ES-I3 (cell line): ENCODE results near the gene QRICH2.
A peak's percentile ranks its signal among the peaks of the same experiment; 100 is the strongest.

Experiments
- H3K36me3 ChIP-seq: 2 replicates; pipeline ENCODE4 v1.6.1; 2013; ENCODE audit warnings: mild to moderate bottlenecking, low read length, control low read depth, moderate library complexity; ENCODE audit not compliant: insufficient read depth
- H3K4me1 ChIP-seq: 2 replicates; pipeline ENCODE4 v1.6.1; 2013; ENCODE audit warnings: mild to moderate bottlenecking, control low read depth, low read length; ENCODE audit not compliant: insufficient read depth
- H3K9ac ChIP-seq: 2 replicates; pipeline ENCODE4 v1.6.1; 2013; ENCODE audit warnings: low read depth, mild to moderate bottlenecking, low read length, moderate library complexity
- H3K9me3 ChIP-seq: 2 replicates; pipeline ENCODE4 v1.6.1; 2013; ENCODE audit warnings: mild to moderate bottlenecking, low read length, moderate library complexity; ENCODE audit not compliant: control insufficient read depth, insufficient read depth

QRICH2 gene

DNA sequence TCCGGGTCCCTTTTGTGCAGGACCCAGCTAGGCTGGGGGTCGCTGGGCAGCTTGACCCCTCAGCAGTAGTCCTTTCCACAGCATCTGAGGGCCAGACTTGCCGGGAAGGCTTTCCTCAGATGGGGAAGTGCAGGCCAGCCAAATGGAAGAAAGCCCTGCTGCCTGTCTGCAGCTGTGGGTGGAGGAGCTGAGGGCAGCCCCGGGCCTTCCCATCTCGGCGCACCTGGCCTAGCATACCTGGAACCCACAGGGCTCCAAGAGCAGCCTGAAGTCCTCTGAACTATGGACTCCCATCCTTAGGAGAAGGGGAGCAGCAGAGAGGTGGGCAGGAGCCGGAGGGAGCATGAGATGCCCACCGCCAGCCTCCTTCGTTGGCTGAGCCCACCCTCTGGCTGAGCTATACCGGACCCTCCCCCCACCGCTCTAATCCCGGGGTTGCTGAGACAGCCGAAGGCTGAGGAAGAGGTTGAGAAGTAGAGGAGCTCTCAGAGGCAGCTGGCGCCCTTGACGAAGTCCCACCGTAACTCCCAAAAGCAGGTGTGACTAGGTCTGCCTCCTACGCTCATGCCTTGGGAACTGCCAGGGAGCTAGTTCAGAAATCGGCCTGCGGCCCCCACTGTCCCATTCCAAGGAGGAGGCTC lies 29.7 kb downstream of the QRICH2 start:
- Histone ChIP-seq H3K9me3 (no peaks in the 10 kb centered on the region), H3K4me1 (peaks cover 2% of the 10 kb centered on the region; the same call in 1 of the 2 replicates), H3K9ac (no peak overlapping the region), H3K36me3 (no peaks in the 10 kb centered on the region)

DNA sequence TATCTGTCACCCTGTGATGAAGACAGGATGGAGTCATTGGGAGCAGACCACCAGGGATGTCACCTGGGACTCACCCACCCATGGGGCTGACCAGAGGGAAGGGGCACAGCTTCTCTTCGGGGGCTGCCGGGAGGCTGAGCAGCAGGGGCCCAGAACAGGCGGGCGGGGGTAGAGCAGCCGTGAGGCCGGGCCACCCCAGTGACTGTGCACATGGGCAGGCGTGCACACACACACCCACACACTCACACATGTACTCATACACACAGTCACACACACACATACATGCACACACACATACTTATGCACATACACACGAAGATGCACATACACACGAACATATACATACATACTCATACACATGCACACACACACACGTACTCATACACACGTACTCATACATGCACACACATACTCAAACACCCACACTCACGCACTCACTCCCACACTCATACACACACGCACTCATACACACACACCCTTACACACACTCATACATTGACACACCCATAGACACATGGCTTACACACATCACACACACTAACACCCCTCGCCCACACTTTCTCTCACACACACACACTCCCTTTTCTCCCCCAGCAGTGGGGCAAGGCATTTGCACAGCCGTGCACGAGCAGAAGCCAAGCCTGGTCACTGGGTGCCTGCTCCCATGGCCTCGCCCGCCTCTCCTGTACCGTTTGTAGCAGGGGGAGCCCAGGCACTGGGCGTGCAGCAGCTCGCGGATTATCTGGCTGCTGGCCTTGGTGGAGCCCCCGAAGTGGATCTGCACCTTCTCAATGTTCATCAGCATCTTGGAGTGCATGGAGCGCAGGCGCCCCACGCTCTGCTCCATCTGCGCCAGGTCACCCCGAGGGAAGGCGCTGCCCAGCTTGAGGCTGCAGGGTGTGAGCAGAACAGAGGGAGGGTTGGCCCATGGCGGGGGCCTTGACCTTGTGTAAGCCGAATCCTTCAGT lies 30.5 kb downstream of the QRICH2 start:
- peaks cover 2% of the 10 kb centered on the region; the same call in 1 of the 2 replicates for H3K4me1 ChIP-seq
- H3K36me3 ChIP-seq, result no peaks in the 10 kb centered on the region
- H3K9me3 ChIP-seq, result no peaks in the 10 kb centered on the region
- no peak overlapping the region for H3K9ac ChIP-seq

DNA sequence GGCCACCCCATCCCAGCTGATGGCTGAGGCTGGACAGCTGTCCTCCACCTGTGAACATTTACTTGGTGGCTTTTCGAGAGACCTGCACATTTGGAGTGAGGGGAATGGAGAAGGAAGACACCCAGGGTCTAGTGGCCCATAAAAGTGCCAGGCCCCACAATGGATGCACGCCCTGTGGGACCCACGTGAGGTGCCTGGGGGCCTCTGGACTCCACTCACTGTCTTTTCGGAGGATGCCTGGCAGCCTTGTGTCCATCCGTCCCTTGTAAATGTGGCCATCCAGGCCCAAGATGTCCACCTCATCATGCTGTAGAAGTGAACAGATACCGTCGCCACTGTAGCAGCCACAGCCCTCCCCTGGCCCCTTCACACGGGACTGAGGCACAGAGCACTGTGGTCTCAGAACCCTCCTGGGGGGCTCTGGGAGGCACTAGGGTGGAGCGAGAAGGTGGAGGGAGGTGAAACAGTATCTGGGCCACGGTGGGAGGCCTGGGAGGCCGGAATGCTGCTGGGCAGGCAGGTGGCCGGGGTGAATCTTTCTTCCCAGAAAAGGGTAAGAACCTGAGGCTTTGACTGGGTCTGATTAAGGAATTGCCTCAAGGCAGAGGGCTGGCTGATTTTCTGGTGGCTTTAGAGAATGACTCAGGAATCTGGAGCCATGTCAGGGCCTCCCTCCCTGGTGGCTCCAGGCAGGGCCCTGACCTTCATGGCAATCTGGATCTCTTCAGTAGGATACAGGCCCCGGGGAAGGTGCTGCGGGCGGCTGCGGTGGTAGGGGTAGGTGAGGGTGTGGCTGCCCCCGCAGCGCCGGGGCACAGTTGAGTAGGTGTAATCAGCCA lies 31.4 kb downstream of the QRICH2 start:
- Histone ChIP-seq H3K9ac (no peak overlapping the region), H3K36me3 (no peaks in the 10 kb centered on the region), H3K4me1 (peaks cover 2% of the 10 kb centered on the region; the same call in 1 of the 2 replicates), H3K9me3 (no peaks in the 10 kb centered on the region)

DNA sequence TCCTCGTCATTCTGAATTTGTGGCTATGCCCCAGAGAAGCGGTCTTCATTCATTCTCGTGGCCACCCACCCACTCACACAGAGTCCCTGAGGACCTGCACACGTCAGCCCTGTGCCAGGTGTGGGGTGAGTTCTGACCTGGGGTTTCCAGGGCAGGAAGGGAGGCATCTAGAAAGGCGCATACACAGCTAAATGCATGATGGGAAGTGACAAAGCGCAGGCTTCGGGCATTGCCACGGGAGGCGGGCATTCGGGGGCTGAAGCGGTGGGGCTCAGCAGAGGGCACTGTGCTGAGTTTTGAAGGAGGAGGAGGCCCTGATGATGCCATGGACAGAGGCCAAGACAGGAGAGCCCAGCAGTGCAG lies 32.0 kb downstream of the QRICH2 start:
- Histone ChIP-seq H3K9me3 (no peaks in the 10 kb centered on the region), H3K9ac (no peak overlapping the region), H3K4me1 (peaks cover 2% of the 10 kb centered on the region; the same call in 1 of the 2 replicates), H3K36me3 (no peaks in the 10 kb centered on the region)

DNA sequence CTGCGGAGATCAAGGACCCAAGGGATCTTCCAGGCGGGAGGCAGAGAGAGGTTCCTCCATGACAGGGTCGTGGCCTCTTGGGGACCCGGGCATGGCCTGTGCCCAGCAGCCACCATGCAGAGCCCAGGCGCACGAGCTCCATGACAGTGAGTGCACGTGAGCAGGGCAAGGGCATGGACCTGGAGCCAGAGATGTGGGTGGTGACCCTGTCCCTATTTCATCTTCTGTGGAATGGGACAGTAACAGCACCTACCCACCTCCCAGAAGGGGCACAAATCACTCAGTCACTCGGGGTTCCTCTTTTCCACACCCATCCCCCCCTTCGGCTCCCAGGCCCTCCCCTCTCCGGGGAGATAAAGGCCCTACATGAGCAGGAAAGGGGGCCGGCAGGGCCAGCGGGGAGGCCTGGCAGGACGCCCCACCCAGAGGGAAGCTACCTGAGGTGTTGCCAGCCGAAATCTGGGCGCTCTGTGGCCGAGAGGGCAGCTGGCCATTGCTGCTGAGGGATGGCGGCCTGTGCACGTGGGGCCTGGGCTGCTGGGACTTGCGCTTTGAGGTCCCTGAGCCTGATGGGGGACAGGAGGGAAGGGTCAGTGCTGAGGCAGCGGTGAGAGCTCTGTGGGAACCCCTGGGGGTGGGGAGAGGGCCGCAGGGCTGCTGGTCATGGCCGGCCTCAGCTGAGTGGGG lies 32.6 kb downstream of the QRICH2 start:
- Histone ChIP-seq H3K9ac (no peak overlapping the region), H3K36me3 (no peaks in the 10 kb centered on the region), H3K4me1 (peaks cover 2% of the 10 kb centered on the region; the same call in 1 of the 2 replicates), H3K9me3 (no peaks in the 10 kb centered on the region)

- no peaks in the 10 kb centered on the region for H3K36me3 ChIP-seq
Observed at GRCh38 chr17:76274112-76274956, 33.7 kb downstream of the QRICH2 start.

DNA sequence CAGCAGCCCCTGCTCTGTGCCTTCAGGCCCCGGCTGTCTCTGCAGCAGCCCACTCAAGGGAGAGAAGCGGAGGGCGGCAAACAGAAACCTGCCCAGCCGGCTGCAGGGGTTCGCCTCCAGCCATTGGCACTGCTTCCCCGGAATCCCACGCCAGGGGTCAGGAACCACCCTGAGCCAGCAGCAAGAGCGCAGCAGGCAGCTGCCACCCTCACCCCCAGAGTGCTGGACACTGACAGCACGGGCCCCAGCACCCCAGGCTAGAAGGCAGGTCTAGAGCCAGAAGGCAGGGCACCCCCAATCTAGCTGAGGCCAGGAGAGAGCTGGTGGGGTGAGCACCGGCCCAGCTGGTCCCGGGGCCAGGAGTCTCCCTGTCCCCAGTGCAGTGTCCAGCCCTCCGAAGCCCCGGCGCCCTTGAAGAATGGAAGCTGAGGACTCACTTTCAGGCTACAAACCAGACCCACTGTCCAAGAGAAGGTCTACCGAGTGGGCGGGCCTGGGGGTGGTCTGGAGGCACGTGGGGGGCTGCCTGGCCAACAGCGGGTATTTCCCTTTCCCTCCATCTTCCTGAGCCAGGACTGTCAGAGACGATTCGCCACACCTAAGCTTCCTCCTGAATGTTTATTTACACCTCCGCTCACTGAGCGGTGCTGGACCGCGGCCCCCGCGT lies 34.5 kb downstream of the QRICH2 start:
- Histone ChIP-seq H3K36me3 (no peaks in the 10 kb centered on the region), H3K9ac (no peak overlapping the region), H3K4me1 (peaks cover 9% of the 10 kb centered on the region; the same call in 1 of the 2 replicates), H3K9me3 (no peaks in the 10 kb centered on the region)

More at GRCh38 chr17:76274112-76274956, 33.7 kb downstream of the QRICH2 start:
- no peak overlapping the region for H3K9ac ChIP-seq
- peaks cover 4% of the 10 kb centered on the region; the same call in 1 of the 2 replicates for H3K4me1 ChIP-seq
- H3K9me3 ChIP-seq, result no peaks in the 10 kb centered on the region

DNA sequence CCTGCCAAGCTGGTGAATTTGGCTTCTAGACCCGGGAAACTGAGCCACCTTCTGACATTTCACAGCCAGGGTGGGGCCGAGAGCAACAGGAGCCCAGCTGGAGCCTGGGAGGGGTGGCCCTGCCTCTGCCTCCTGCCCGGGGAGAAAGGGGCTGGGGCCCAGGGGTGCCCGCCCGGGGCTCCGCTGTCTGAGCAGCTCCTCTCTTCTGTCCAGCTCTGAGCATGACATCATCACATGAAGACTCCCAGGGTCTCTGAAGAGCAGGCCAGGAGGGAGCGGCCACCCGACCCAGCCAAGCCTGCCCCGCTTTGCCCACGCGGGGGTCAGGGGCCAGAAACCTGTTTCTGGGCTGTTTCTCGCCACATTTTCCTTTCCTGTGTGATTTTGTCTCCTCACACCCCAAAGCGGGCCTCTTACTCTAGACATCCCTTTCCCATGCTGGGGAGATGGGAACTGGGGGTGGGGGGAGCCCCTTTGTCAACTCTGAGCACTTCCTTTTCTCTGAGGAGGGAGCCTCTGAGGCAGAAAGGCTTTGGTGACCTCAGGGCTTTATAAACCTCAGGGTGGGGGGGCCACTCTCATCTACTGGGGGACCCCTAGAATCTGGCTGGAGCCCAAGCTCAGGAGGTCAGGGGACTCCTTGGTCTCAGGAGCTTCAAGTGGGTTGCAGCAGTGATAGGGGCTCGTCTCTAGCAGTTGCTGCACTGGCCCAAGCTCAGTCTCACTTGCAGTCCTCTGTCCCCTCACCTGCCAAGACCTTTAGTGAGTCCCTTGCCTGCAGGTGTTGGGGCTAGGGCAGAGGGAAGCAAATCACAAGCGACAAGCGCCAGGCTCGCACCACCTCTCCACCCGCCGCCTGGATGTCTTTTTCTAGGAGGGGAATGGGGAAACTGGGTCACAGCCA lies 35.3 kb downstream of the QRICH2 start:
- H3K9ac ChIP-seq, result no peak overlapping the region
- peaks cover 13% of the 10 kb centered on the region for H3K4me1 ChIP-seq
- no peaks in the 10 kb centered on the region for H3K9me3 ChIP-seq
- H3K36me3 ChIP-seq, result no peaks in the 10 kb centered on the region

DNA sequence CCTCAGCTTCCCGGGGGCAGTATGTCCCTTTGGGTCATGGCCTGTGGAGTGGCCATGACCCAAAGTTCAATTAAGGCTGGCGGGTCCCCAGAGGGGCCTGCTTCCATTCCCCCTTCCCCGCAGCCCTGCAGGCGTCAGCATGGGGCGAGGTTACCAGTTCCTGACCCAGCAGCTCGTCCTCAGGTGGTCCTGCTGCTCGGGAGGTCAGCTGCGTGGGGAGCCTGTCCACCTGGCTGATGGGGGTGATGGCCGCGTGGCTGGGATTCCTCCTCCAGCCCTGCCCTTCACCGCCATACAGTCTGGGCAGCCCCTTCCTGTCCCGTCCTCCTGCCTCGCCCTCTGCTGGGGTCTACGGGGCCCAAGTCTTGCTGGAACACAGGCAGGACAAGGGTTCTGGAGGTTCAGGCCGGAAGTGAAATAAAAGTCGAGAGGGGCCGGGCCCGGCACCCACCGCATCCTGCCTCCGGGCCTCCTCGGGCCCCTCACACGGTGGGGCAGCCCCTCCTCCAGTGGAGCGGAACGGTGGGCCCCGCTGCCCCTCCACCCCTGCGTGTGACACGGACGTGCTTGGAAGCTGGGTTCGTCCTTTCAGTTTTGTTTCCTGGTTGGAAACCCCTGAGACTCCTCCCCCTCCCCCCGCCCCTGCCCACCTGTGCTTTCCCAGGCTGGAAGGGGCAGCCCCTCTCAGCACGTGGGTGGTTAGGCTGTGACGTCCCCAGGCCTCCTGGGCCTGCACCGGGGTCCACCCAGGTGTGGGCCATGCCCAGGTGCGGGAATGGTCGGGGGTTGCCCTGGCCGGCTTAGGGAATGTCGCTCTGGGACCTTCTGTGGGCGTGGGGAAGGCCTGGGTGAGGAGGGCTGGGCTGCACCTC lies 36.2 kb downstream of the QRICH2 start:
- Histone ChIP-seq H3K36me3 (no peaks in the 10 kb centered on the region), H3K9ac (peak overlapping the region; percentile 9; the same call in 1 of the 2 replicates), H3K9me3 (no peaks in the 10 kb centered on the region), H3K4me1 (peaks cover 20% of the 10 kb centered on the region)

DNA sequence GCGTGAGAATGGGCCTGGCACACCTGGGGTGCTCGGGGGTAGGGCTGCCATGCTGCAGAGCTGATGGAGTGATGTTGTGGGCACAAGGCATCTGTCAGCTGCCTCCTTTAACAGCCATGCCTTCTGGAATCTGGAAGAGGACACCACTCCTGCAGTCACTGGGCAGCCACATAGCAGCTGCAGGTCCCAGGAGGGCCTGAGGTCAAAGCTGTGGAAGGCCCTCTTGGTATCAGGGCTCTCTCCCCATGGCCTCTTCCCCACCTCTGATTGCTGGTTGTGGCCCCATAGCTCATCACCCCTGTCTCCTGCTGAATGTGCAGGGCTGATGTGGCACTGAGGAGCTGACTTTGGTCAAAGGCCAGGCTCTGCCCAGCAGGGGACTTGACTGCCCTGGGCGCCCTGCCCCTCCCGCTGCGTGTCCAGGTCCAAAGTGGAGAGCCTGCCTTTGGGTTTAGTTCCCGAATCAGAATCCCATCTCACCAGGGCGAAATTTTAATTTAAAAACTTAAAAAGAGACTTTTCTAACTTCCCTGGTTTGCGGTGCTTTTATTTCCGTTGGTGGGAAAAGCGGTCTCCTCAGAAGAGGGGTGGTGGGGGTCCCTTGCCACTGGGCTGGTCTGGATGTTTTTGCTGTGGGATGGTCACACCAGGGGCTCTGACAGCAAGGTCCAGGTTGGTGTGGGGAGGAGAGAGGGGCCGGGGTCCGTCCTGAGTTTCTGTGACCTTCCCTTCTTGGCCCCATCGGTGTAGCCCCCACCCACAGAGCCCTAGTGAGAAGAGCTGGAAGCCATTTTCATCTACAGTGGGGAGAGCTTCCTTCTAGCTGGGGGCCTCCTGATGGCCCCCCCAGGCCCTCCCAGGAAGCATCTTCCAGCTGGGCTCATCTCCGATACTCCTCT lies 37.1 kb downstream of the QRICH2 start:
- peaks cover 18% of the 10 kb centered on the region for H3K4me1 ChIP-seq

More for the DNA sequence above, 37.1 kb downstream of the QRICH2 start:
- Histone ChIP-seq H3K36me3 (no peaks in the 10 kb centered on the region), H3K9me3 (no peaks in the 10 kb centered on the region), H3K9ac (peak overlapping the region; percentile 9; the same call in 1 of the 2 replicates)
